K562 (cell line): ENCODE data around the gene CNPY2. TPM values are rescaled to one million over a fixed set of nuclear protein-coding genes. Genes with fewer than 3 reads are reported as not detected.

Experiments used
- ARNT ChIP-seq, 2 experiments: fragments of 450-650 bp; IDR thresholded peaks; 2 replicates each; pipeline ENCODE4 v1.6.1; 2016; ENCODE audit warnings: mild to moderate bottlenecking in 1 of 2
- C11orf30 ChIP-seq: fragments of 450-650 bp; IDR thresholded peaks from 2 replicates; pipeline ENCODE4 v1.6.1; 2016; ENCODE audit warnings: low read depth, mild to moderate bottlenecking
- COPS2 ChIP-seq: fragments of 450-650 bp; conservative IDR thresholded peaks from 2 replicates; pipeline ENCODE4 v1.6.1; 2016; ENCODE audit warnings: mild to moderate bottlenecking, moderate library complexity
- FOS ChIP-seq: IDR thresholded peaks from 3 replicates; pipeline ENCODE4 v1.6.1; 2011; ENCODE audit not compliant: insufficient read length; ENCODE audit errors: extremely low read depth
- FOXP1 ChIP-seq: sonication (generic); formaldehyde crosslinking; IDR thresholded peaks from 2 replicates; pipeline ENCODE4 v1.8.0; 2022; ENCODE audit warnings: mild to moderate bottlenecking, missing genetic modification reagents
- IRF1 ChIP-seq: sonication (generic); formaldehyde crosslinking; IDR thresholded peaks from 2 replicates; pipeline ENCODE4 v1.8.0; 2022; ENCODE audit warnings: missing genetic modification reagents, mild to moderate bottlenecking, borderline replicate concordance
- MYNN ChIP-seq, 2 experiments: sonication (generic); formaldehyde crosslinking in 1 of 2; IDR thresholded peaks; 2 replicates each; pipeline versions ENCODE4 v1.5.0 to v1.6.1; 2016 to 2020; ENCODE audit warnings: antibody characterized with exemption in 1 of 2, missing genetic modification reagents in 1 of 2
- NUFIP1 ChIP-seq: fragments of 450-650 bp; IDR thresholded peaks from 2 replicates; pipeline ENCODE4 v1.6.1; 2018; ENCODE audit not compliant: partially characterized antibody
- SMAD2 ChIP-seq: fragments of 150-350 bp; IDR thresholded peaks from 2 replicates; pipeline ENCODE4 v1.6.1; 2014; ENCODE audit warnings: low read depth, mild to moderate bottlenecking, low read length
- SNRNP70 ChIP-seq: fragments of 200-400 bp; formaldehyde crosslinking; optimal IDR thresholded peaks from 2 replicates; pipeline ENCODE3; 2017; ENCODE audit warnings: low read depth, low read length
- SP2 ChIP-seq: IDR thresholded peaks from 2 replicates; pipeline ENCODE4 v1.6.1; 2011; ENCODE audit warnings: mild to moderate bottlenecking, low read depth, low read length, moderate library complexity; ENCODE audit not compliant: poor library complexity, severe bottlenecking; ENCODE audit errors: extremely low read depth
- THAP12 ChIP-seq: fragments of 250-450 bp; sonication (Bioruptor Pico); IDR thresholded peaks from 2 replicates; pipeline ENCODE4 v1.9.0; 2021; ENCODE audit warnings: mild to moderate bottlenecking, inconsistent platforms
- TSHZ1 ChIP-seq: fragments of 250-450 bp; sonication (Bioruptor Pico); IDR thresholded peaks from 2 replicates; pipeline ENCODE4 v1.4.0; 2020; ENCODE audit warnings: mild to moderate bottlenecking, moderate library complexity
- ZFP36 ChIP-seq: fragments of 150-350 bp; IDR thresholded peaks from 2 replicates; pipeline ENCODE4 v1.6.1; 2018; ENCODE audit warnings: low read length, low read depth; ENCODE audit not compliant: partially characterized antibody
- polyA plus RNA-seq, 8 experiments: library from polyadenylated mRNA; depleted of rRNA in 4 of 8; stranded (reverse) in 5 of 8; unstranded in 3 of 8; fragments of >200 nt; fragmentation: Nextera tagmentation in 2 of 8; fragmentation: Illumina TruSeq in 1 of 8; extraction: Ambion mirVana in 2 of 8; extraction: Trizol in 1 of 8; gene quantifications; 2 replicates each; pipeline versions ENCODE4 v1.2.1 to v1.2.3, GENCODE V29; 2011 to 2014; ENCODE audit warnings: inconsistent platforms in 1 of 8, missing spikeins in 1 of 8
- total RNA-seq, 7 experiments: library from RNA; depleted of rRNA in 6 of 7; stranded (reverse); fragments of >200 nt in 6 of 7; fragmentation: Illumina TruSeq in 2 of 7; extraction: Trizol in 2 of 7; gene quantifications; 2 replicates each; pipeline versions ENCODE4 v1.2.1 to v1.2.3, GENCODE V29; 2011 to 2021; ENCODE audit warnings: low replicate concordance in 1 of 7
- TF ChIP-seq, protein P1 (sequence below): fragments of 450-650 bp; IDR thresholded peaks from 2 replicates; pipeline ENCODE4 v1.6.1; 2018; ENCODE audit warnings: mild to moderate bottlenecking, low read depth; ENCODE audit not compliant: partially characterized antibody
- TF ChIP-seq, protein P2 (sequence below), 2 experiments: fragments of 200-800 bp in 1 of 2; sonication (Bioruptor generic) in 1 of 2; sonication (generic) in 1 of 2; formaldehyde crosslinking in 1 of 2; IDR thresholded peaks in 1 of 2; conservative IDR thresholded peaks in 1 of 2; 2 replicates each; pipeline versions ENCODE4 v1.5.0 to v1.6.1; 2016 to 2020; ENCODE audit warnings: missing compliant biosample characterization in 1 of 2, missing genetic modification characterization in 1 of 2, missing genetic modification reagents in 1 of 2

CNPY2 gene
- total and polyA plus RNA-seq, 9 of the 15 experiments (the other 6 are each of a cell fraction or from before 2014, with no cell fraction given) = 33.8 to 190 (median 138) TPM

DNA sequence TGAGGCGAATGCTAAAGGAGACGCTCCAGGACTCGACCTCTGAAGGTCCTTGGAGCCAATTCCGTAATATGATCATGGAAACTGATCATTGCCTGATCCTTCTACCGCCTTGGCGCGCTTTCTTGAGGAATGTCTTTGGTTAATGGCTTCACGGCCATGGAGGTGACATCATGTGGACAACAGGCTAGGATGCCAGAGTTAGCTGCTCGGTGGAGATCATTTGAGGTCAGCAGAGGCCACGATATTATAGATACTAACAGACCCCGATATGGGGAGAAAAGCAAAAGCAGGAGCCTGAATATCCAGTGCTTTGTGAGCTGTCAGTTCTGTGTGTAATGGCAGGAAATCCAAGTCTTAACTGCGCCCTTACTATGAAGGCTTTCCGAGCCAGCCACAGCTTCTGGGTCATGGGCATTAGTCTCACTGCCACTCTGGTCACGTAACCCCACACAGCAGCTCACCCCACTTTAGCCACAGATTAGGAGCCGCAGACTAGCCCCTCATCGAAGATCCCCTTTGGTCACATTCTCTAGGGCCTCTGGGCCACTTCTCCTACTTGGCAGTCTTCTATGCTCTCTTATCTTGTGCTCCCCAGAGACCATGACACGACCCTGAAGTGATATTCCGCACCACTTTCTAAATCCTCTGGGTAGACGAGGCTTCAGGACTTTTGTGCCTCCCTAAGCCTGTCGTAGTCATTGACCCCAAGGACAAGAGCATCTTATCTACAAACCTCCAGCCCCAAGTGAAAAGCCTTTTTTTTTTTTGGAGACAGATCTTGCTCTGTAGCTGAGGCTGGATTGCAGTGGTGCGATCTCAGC lies 14.9 kb downstream of the CNPY2 start (continued):
- TF ChIP-seq, protein P1, sequence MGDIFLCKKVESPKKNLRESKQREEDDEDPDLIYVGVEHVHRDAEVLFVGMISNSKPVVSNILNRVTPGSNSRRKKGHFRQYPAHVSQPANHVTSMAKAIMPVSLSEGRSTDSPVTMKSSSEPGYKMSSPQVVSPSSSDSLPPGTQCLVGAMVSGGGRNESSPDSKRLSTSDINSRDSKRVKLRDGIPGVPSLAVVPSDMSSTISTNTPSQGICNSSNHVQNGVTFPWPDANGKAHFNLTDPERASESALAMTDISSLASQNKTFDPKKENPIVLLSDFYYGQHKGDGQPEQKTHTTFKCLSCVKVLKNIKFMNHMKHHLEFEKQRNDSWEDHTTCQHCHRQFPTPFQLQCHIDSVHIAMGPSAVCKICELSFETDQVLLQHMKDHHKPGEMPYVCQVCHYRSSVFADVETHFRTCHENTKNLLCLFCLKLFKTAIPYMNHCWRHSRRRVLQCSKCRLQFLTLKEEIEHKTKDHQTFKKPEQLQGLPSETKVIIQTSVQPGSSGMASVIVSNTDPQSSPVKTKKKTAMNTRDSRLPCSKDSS = no peak
- TF ChIP-seq IRF1 (CRISPR knock-in tag) (no peak), SP2 (no peak), NUFIP1 (peak; percentile 67), COPS2 (no peak), SNRNP70 (no peak), FOXP1 (no peak), FOS (no peak), ARNT (IDR thresholded peaks at IDR 0.05) (peak; percentile 47 to 51; a peak in 1 of 4 replicates), C11orf30 (no peak), ZFP36 (no peak), THAP12 (CRISPR knock-in tag) (no peak), SMAD2 (no peak), TSHZ1 (CRISPR knock-in tag) (no peak), MYNN (IDR thresholded peaks at IDR 0.05) (peak; percentile 34; the same call in 1 of the 2 replicates), MYNN (CRISPR knock-in tag; IDR thresholded peaks at IDR 0.05) (no peak)
- TF ChIP-seq, protein P2, sequence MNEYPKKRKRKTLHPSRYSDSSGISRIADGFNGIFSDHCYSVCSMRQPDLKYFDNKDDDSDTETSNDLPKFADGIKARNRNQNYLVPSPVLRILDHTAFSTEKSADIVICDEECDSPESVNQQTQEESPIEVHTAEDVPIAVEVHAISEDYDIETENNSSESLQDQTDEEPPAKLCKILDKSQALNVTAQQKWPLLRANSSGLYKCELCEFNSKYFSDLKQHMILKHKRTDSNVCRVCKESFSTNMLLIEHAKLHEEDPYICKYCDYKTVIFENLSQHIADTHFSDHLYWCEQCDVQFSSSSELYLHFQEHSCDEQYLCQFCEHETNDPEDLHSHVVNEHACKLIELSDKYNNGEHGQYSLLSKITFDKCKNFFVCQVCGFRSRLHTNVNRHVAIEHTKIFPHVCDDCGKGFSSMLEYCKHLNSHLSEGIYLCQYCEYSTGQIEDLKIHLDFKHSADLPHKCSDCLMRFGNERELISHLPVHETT (CRISPR knock-in tag; conservative IDR thresholded peaks at IDR 0.05 in 1 of 2, IDR thresholded peaks at IDR 0.05 in 1 of 2) = no peak; a peak in 1 of 4 replicates
